NK-92 (cell line): ENCODE data around the gene RPP38.

Experiments used
- DNase-seq: peaks from one replicate; lab custom pipeline; 2025; ENCODE audit not compliant: unreplicated experiment; lab: John Stamatoyannopoulos, UW

The RPP38 gene

GRCh38 chr10:15149042-15149771 is 52.1 kb downstream of the RPP38 start:
- no peak for DNase-seq

GRCh38 chr10:15150563-15150962 is 53.4 kb downstream of the RPP38 start:
- DNase-seq: no peak

GRCh38 chr10:15152556-15152955 is 55.4 kb downstream of the RPP38 start:
- no peak for DNase-seq
